ENCODE results near the gene AKNA. TPM values are rescaled to one million over a fixed set of nuclear protein-coding genes. Genes with fewer than 3 reads are reported as not detected.

AKNA gene
- polyA plus RNA-seq, 2 of the 4 experiments (the other 2 are of a cell fraction) = 2.7 to 4.6 TPM

DNA sequence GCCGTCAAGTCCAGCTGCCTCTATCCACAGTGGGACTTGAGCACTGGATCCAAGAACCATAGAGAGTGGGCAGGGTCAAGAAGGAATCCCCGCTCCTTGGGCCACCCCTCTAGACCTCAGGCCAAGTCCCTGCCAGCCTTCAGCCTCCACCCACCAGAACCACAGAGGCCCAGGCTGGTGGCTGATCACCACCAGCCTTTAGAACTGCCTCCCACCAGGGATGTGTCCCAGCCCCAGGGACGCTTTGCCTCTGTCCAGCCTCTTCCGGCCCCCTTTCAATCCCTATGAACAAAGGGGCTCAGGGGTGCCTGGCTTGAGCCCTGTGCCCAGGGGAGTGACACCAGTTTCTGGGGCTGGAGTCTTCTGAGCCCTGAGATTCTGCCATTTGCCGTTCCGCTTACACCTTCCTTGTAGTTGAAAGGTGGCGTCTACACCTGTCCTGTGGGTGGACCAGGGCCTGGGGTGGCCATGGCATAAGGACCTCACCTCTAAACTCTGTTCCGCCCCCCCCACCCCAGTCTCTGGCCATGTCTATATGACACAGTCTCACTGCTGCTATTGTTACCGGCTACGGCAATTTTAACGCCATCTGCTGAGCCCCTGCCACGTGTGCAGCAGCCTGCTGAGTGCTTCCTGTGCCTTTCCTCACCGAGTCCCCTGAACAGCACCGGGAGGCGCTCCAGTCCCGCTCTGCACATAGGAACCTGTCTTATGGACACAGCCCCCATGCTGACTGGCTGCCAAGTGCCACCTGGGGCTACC is 100.6 kb downstream of the AKNA start:
- Histone ChIP-seq H3K27ac (peak overlapping the region; percentile 70 to 88), H3K4me2 (peak overlapping the region; percentile 49; the same call in 1 of the 3 replicates), H3K9me3 (no peaks in the 10 kb centered on the region), H3K4me1 (peaks cover 67% of the 10 kb centered on the region), H3K4me3 (no peak overlapping the region)
- CTCF ChIA-PET = interaction anchor here (0.6 to 10.0 kb wide), 12 partner anchors 8 to 631 kb away, joined by 3 to 191 read pairs (median 6); partner anchors contain the start of genes AMBP and COL27A1
- ATAC-seq = no peak
- WGBS (ENCODE audit: missing lambda C conversion rate) = 91% methylated on average over 16 of the region's 16 CpGs
- TF ChIP-seq NFE2L2 (conservative IDR thresholded peaks at IDR 0.05; ENCODE audit: low read length) (no peak), HOXB13 (CRISPR knock-in tag; IDR thresholded peaks at IDR 0.05; ENCODE audit: low read depth) (no peak), MAZ (IDR thresholded peaks at IDR 0.05; ENCODE audit: borderline replicate concordance, low read depth, low read length) (no peak), FOXS1 (CRISPR knock-in tag; IDR thresholded peaks at IDR 0.05) (no peak), PHF8 (IDR thresholded peaks at IDR 0.05; ENCODE audit: borderline replicate concordance, low read depth) (no peak), CEBPB (IDR thresholded peaks at IDR 0.05) (no peak), ZC3H11A (IDR thresholded peaks at IDR 0.05) (no peak), RCOR1 (IDR thresholded peaks at IDR 0.05; ENCODE audit: low read depth, low read length) (no peak), EHF (CRISPR knock-in tag; IDR thresholded peaks at IDR 0.05) (no peak), JUNB (IDR thresholded peaks at IDR 0.05) (no peak), NPAS2 (CRISPR knock-in tag; IDR thresholded peaks at IDR 0.05; ENCODE audit: borderline replicate concordance) (no peak), RAD21 (conservative IDR thresholded peaks at IDR 0.05 in 1 of 2, IDR thresholded peaks at IDR 0.05 in 1 of 2) (no peak)
- TF ChIP-seq, protein P1, sequence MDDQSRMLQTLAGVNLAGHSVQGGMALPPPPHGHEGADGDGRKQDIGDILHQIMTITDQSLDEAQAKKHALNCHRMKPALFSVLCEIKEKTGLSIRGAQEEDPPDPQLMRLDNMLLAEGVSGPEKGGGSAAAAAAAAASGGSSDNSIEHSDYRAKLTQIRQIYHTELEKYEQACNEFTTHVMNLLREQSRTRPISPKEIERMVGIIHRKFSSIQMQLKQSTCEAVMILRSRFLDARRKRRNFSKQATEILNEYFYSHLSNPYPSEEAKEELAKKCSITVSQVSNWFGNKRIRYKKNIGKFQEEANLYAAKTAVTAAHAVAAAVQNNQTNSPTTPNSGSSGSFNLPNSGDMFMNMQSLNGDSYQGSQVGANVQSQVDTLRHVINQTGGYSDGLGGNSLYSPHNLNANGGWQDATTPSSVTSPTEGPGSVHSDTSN (IDR thresholded peaks at IDR 0.05) = no peak
- TF ChIP-seq, protein P2, sequence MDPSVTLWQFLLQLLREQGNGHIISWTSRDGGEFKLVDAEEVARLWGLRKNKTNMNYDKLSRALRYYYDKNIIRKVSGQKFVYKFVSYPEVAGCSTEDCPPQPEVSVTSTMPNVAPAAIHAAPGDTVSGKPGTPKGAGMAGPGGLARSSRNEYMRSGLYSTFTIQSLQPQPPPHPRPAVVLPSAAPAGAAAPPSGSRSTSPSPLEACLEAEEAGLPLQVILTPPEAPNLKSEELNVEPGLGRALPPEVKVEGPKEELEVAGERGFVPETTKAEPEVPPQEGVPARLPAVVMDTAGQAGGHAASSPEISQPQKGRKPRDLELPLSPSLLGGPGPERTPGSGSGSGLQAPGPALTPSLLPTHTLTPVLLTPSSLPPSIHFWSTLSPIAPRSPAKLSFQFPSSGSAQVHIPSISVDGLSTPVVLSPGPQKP (IDR thresholded peaks at IDR 0.05; ENCODE audit: low read depth, low read length) = no peak
- TF ChIP-seq, protein P3, sequence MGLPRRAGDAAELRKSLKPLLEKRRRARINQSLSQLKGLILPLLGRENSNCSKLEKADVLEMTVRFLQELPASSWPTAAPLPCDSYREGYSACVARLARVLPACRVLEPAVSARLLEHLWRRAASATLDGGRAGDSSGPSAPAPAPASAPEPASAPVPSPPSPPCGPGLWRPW (IDR thresholded peaks at IDR 0.05) = no peak
- no peak for DNase-seq (ENCODE audit: low read depth in 1 of 2, low spot score in 1 of 2)
- POLR2A ChIA-PET = interaction anchor here (0.9 kb wide), 1 partner anchor 205 kb away, joined by 3 read pairs; no protein-coding TSS in a partner anchor
- no peak for FAIRE-seq

DNA sequence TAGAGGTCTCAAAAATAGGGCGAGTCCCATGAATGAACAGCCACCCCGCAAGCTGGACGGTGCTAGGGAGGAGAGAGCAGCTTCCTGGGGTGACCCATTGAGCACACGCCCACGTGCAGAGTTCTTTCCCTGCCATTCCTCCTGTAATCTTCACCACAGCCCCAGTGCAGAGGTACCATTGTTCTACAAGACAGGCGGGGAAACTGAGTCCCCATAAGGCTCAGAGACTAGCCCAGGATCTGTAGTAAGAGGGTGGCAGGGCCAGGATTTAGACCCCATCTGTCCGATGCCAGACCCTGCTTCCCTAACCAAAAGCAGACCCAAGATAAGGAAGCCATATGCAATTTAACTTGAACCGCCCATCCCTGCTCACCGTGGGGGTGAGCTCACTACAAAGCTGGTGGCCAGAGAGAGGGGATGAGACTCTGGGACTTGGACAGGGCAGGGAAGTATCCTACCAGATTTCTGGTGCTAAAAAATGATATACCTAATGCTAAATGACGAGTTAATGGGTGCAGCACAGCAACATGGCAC is 101.6 kb downstream of the AKNA start:
- FAIRE-seq (no peak), ATAC-seq (no peak), DNase-seq (ENCODE audit: low read depth in 1 of 2, low spot score in 1 of 2) (no peak)
- H3K27ac ChIP-seq = peak overlapping the region; percentile 58 to 88; a peak in 5 of 6 replicates
- POLR2A ChIA-PET = no interaction called here
- CTCF ChIA-PET = interaction anchor here (0.9 to 5.3 kb wide), 7 partner anchors 15 to 204 kb away, joined by 3 to 90 read pairs (median 8); partner anchors contain the start of gene COL27A1
- peaks cover 76% of the 10 kb centered on the region for H3K4me1 ChIP-seq
- H3K4me3 ChIP-seq = no peak overlapping the region
- H3K9me3 ChIP-seq = no peaks in the 10 kb centered on the region
- 80% methylated on average over 9 of the region's 10 CpGs for WGBS (ENCODE audit: missing lambda C conversion rate)
- no peak for TF ChIP-seq RNF2 (IDR thresholded peaks at IDR 0.05; ENCODE audit: borderline replicate concordance, low read depth)
- no peak for TF ChIP-seq EHF (CRISPR knock-in tag; IDR thresholded peaks at IDR 0.05)
- TF ChIP-seq ZC3H11A (IDR thresholded peaks at IDR 0.05) = no peak
- TF ChIP-seq HOXB13 (CRISPR knock-in tag; IDR thresholded peaks at IDR 0.05; ENCODE audit: low read depth) = no peak
- no peak for TF ChIP-seq CBX2 (IDR thresholded peaks at IDR 0.05; ENCODE audit: borderline replicate concordance, low read depth)
- TF ChIP-seq RCOR1 (IDR thresholded peaks at IDR 0.05; ENCODE audit: low read depth, low read length) = no peak
- TF ChIP-seq HEYL (CRISPR knock-in tag; IDR thresholded peaks at IDR 0.05) = no peak
- TF ChIP-seq RARB (CRISPR knock-in tag; IDR thresholded peaks at IDR 0.05) = no peak
- TF ChIP-seq CEBPB (IDR thresholded peaks at IDR 0.05) = no peak
- H3K4me2 ChIP-seq = no peak overlapping the region
